Fibroblast of pulmonary artery (primary cell): ENCODE measurements around the gene HOATZ.

ENCODE experiments used
- DNase-seq: peaks from one replicate; pipeline ENCODE4 v3.0.0-alpha.2; 2010; ENCODE audit warnings: low read depth
- H3K4me3 ChIP-seq: replicated peaks from 2 replicates; pipeline ENCODE4 v1.5.1; 2011; ENCODE audit warnings: low read depth, mild to moderate bottlenecking, control low read depth, low read length, moderate library complexity
- CTCF ChIP-seq: IDR thresholded peaks from 2 replicates; pipeline ENCODE4 v1.5.1; 2011; ENCODE audit warnings: mild to moderate bottlenecking, control low read depth, low read length, inconsistent platforms; ENCODE audit errors: missing control alignments

The HOATZ gene

GRCh38 chr11:111581341-111581740 lies 66.8 kb downstream of the HOATZ start:
- DNase-seq: no peak
- H3K4me3 ChIP-seq: no peak overlapping the region
- TF ChIP-seq CTCF: no peak

GRCh38 chr11:111582163-111582562 lies 67.6 kb downstream of the HOATZ start:
- TF ChIP-seq CTCF: no peak
- DNase-seq: peak; percentile 19
- no peak overlapping the region for H3K4me3 ChIP-seq

- H3K4me3 ChIP-seq: no peak overlapping the region
- no peak for TF ChIP-seq CTCF
- peak; percentile 31 for DNase-seq
Measured at GRCh38 chr11:111582881-111583280, 68.3 kb downstream of the HOATZ start.

- TF ChIP-seq CTCF: no peak
- H3K4me3 ChIP-seq: no peak overlapping the region
- DNase-seq: peak; percentile 69
Measured at GRCh38 chr11:111585371-111585770, 70.8 kb downstream of the HOATZ start.

- no peak overlapping the region for H3K4me3 ChIP-seq
- TF ChIP-seq CTCF: peak; percentile 66
- peak; percentile 72 for DNase-seq
Measured at GRCh38 chr11:111586388-111586831, 71.8 kb downstream of the HOATZ start.
